Heart left ventricle (tissue), 13 donors: ENCODE data around the gene EXOC8.

Experiments
- POLR2A ChIP-seq, 2 donors: fragments of 450-650 bp; IDR thresholded peaks; one replicate each; pipeline ENCODE4 v1.6.1; 2017; ENCODE audit warnings: antibody characterized with exemption in 2 of 2, mild to moderate bottlenecking in 2 of 2, moderate library complexity in 2 of 2
- TF ChIP-seq, protein P1 (sequence below), 12 donors: fragments of 200-600 bp; sonication (generic) in 4 of 12; IDR thresholded peaks; one replicate each; pipeline versions ENCODE4 v1.5.0 to v1.8.0; 2018 to 2022; ENCODE audit warnings: antibody characterized with exemption in 12 of 12, mild to moderate bottlenecking in 5 of 12
- donor health status: ischemic (EF 13 %, LVEDD 7.1; RV severe dilation, severe dysfunction).
- donor health status: DM: no; HTN: yes; CAD: no.
- donor health status: DM: no; HTN: no; CAD: no.
- donor health status: ischemic (EF 25% LVEDD 6.9; RV normal size, moderate dysfunction).
- donor health status: ischemic (EF 25% LVEDD 5.7; RV mildly dilated, moderate dysfunction).
- donor health status: ischemic (EF 35%, LVEDD 5.7; RV mildly dilated, moderate dysfunction).
- donor health status: nonischemic (EF 11% LVEDD 7.7; RV severe dilation, severe dysfunction).
- donor health status: DM: yes; HTN: yes; CAD: no.
- donor health status: PGD.
- donor health status: ischemic (EF 29% LVEDD 5.4; RV normal size, mild dysfunction).
- donor health status: nonischemic (EF 23%, LVEDD 6.1; RV moderate dilation, normal function).

GRCh38 chr1:231322880-231323530 is 14.6 kb downstream of the EXOC8 start:
- no peak for TF ChIP-seq POLR2A (IDR thresholded peaks at IDR 0.05)
- TF ChIP-seq, protein P1, sequence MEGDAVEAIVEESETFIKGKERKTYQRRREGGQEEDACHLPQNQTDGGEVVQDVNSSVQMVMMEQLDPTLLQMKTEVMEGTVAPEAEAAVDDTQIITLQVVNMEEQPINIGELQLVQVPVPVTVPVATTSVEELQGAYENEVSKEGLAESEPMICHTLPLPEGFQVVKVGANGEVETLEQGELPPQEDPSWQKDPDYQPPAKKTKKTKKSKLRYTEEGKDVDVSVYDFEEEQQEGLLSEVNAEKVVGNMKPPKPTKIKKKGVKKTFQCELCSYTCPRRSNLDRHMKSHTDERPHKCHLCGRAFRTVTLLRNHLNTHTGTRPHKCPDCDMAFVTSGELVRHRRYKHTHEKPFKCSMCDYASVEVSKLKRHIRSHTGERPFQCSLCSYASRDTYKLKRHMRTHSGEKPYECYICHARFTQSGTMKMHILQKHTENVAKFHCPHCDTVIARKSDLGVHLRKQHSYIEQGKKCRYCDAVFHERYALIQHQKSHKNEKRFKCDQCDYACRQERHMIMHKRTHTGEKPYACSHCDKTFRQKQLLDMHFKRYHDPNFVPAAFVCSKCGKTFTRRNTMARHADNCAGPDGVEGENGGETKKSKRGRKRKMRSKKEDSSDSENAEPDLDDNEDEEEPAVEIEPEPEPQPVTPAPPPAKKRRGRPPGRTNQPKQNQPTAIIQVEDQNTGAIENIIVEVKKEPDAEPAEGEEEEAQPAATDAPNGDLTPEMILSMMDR (IDR thresholded peaks at IDR 0.05) = peak in 1 of 12 donors; percentile 11
